GM19455 (cell line): ENCODE results near the gene MED1.
"Not testable (repeated sequence)": the region's sequence is repeated elsewhere in the genome, so short reads cannot be mapped to it uniquely, and the experiment has no call there.

ENCODE experiments used
- ATAC-seq: cut with Tn5 transposase; IDR thresholded peaks from one replicate; pipeline ENCODE4 v1.9.1; 2021; ENCODE audit not compliant: unreplicated experiment

The MED1 gene

GRCh38 chr17:39450847-39451581 lies at the start of gene MED1:
TSS of gene MED1 (minus strand) at chr17:39451263. CDS start at chr17:39451062, 201 bp downstream.
- peak; percentile 82 for ATAC-seq

GRCh38 chr17:39496921-39497320 lies 45.9 kb upstream of the MED1 start:
- not testable (repeated sequence) for ATAC-seq

GRCh38 chr17:39487946-39488345 lies 36.9 kb upstream of the MED1 start:
- ATAC-seq = no peak

GRCh38 chr17:39487490-39487889 lies 36.4 kb upstream of the MED1 start:
- ATAC-seq = not testable (repeated sequence)

- no peak for ATAC-seq
These were observed 35.2 kb upstream of the MED1 start for GRCh38 chr17:39486242-39486641.

- ATAC-seq = no peak
These were observed 34.5 kb upstream of the MED1 start for GRCh38 chr17:39485555-39485954.

GRCh38 chr17:39484178-39484577 lies 33.1 kb upstream of the MED1 start:
- ATAC-seq = peak; percentile 83

- no peak for ATAC-seq
These were observed 32.4 kb upstream of the MED1 start for GRCh38 chr17:39483506-39483905.

- not testable (repeated sequence) for ATAC-seq
These were observed 28.6 kb upstream of the MED1 start for GRCh38 chr17:39479631-39480030.

GRCh38 chr17:39473310-39473709 lies 22.2 kb upstream of the MED1 start:
- ATAC-seq = no peak

- not testable (repeated sequence) for ATAC-seq
These were observed 17.5 kb upstream of the MED1 start for GRCh38 chr17:39468610-39469009.

- not testable (repeated sequence) for ATAC-seq
These were observed 13.6 kb upstream of the MED1 start for GRCh38 chr17:39464639-39465181.

- ATAC-seq = no peak
These were observed 11.7 kb upstream of the MED1 start for GRCh38 chr17:39462631-39463375.

GRCh38 chr17:39461926-39462569 lies 11.0 kb upstream of the MED1 start:
- ATAC-seq = no peak

- ATAC-seq = peak; percentile 67
These were observed 10.3 kb upstream of the MED1 start, which contains the start of gene CDK12 for GRCh38 chr17:39461113-39461925. TSS of gene CDK12 (plus strand) at chr17:39461486. CDS start at chr17:39462072, 586 bp downstream.

GRCh38 chr17:39455919-39456318 lies 4.9 kb upstream of the MED1 start:
- no peak for ATAC-seq

- no peak for ATAC-seq
These were observed 1.0 kb downstream of the MED1 start for GRCh38 chr17:39450051-39450450.

- no peak for ATAC-seq
These were observed 3.5 kb downstream of the MED1 start for GRCh38 chr17:39447561-39447960.

- no peak for ATAC-seq
These were observed 7.7 kb downstream of the MED1 start for GRCh38 chr17:39443326-39443725.

- ATAC-seq = not testable (repeated sequence)
These were observed 11.2 kb downstream of the MED1 start for GRCh38 chr17:39439868-39440267.
